PC-3 (cell line): Measurements from ENCODE around the gene C1QTNF4.

ENCODE experiments used
- EZH2 ChIP-seq: fragments of 300-600 bp; sonication (generic); IDR thresholded peaks from one replicate; pipeline ENCODE4 v1.6.1; 2017; ENCODE audit warnings: antibody characterized with exemption, mild to moderate bottlenecking, low read length; ENCODE audit not compliant: unreplicated experiment
- TF ChIP-seq, protein P1 (sequence below): fragments of 300-600 bp; sonication (generic); conservative IDR thresholded peaks from 2 replicates; pipeline ENCODE4 v1.5.1; 2017; ENCODE audit warnings: antibody characterized with exemption, low read depth, mild to moderate bottlenecking, low read length

DNA sequence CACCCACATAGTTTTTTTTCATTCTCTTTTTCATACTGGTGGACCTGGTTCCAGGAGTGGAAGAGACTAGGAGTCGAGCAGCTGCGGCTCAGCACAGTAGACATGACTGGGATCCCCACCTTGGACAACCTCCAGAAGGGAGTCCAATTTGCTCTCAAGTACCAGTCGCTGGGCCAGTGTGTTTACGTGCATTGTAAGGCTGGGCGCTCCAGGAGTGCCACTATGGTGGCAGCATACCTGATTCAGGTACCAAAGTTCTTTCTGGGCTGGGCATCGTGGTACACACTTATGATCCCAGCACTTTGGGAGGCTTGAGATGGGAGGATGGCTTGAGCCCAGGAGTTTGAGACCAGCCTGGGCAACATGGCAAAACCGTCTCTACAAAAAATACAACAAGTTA is 24.6 kb downstream of the C1QTNF4 start:
- TF ChIP-seq, protein P1, sequence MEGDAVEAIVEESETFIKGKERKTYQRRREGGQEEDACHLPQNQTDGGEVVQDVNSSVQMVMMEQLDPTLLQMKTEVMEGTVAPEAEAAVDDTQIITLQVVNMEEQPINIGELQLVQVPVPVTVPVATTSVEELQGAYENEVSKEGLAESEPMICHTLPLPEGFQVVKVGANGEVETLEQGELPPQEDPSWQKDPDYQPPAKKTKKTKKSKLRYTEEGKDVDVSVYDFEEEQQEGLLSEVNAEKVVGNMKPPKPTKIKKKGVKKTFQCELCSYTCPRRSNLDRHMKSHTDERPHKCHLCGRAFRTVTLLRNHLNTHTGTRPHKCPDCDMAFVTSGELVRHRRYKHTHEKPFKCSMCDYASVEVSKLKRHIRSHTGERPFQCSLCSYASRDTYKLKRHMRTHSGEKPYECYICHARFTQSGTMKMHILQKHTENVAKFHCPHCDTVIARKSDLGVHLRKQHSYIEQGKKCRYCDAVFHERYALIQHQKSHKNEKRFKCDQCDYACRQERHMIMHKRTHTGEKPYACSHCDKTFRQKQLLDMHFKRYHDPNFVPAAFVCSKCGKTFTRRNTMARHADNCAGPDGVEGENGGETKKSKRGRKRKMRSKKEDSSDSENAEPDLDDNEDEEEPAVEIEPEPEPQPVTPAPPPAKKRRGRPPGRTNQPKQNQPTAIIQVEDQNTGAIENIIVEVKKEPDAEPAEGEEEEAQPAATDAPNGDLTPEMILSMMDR, result no peak
- TF ChIP-seq EZH2, result no peak
